Measurements from ENCODE around the gene PTPRD. TPM values are rescaled to one million over a fixed set of nuclear protein-coding genes. Genes with fewer than 3 reads are reported as not detected.

PTPRD gene
- total RNA-seq, 1 donor from 2014 or later: 30.8 TPM

- TF ChIP-seq CTCF (IDR thresholded peaks at IDR 0.05): no peak
- H3K4me1 ChIP-seq: no peaks in the 10 kb centered on the region
- H3K36me3 ChIP-seq: no peaks in the 10 kb centered on the region
- H3K27ac ChIP-seq: no peak overlapping the region
- no peak for DNase-seq
- no peaks in the 10 kb centered on the region for H3K9me3 ChIP-seq
- intact Hi-C loops (cut with DNase I): no loop called here
- no peak overlapping the region for H3K4me3 ChIP-seq
- no peak for ATAC-seq
- no peaks in the 10 kb centered on the region for H3K27me3 ChIP-seq
Measured at GRCh38 chr9:8332331-8332650, 2280.5 kb downstream of the PTPRD start.

- no peak overlapping the region for H3K27ac ChIP-seq
- intact Hi-C loops (cut with DNase I): no loop called here
- ATAC-seq (no peak), DNase-seq (no peak)
- H3K4me3 ChIP-seq: no peak overlapping the region
- no peaks in the 10 kb centered on the region for H3K4me1 ChIP-seq
- no peak for TF ChIP-seq CTCF (IDR thresholded peaks at IDR 0.05)
- H3K27me3 ChIP-seq: no peaks in the 10 kb centered on the region
- H3K36me3 ChIP-seq: no peaks in the 10 kb centered on the region
- H3K9me3 ChIP-seq: no peaks in the 10 kb centered on the region
Measured at GRCh38 chr9:8331507-8332330, 2281.1 kb downstream of the PTPRD start.

GRCh38 chr9:8329561-8330283 lies 2283.1 kb downstream of the PTPRD start:
- intact Hi-C loops (cut with DNase I): no loop called here
- Histone ChIP-seq H3K4me1 (no peaks in the 10 kb centered on the region), H3K9me3 (no peaks in the 10 kb centered on the region), H3K27ac (no peak overlapping the region), H3K27me3 (no peaks in the 10 kb centered on the region), H3K36me3 (no peaks in the 10 kb centered on the region), H3K4me3 (no peak overlapping the region)
- no peak for TF ChIP-seq CTCF (IDR thresholded peaks at IDR 0.05)
- ATAC-seq: no peak
- DNase-seq: no peak

- no peaks in the 10 kb centered on the region for H3K9me3 ChIP-seq
- H3K4me3 ChIP-seq: no peak overlapping the region
- ATAC-seq: no peak
- H3K36me3 ChIP-seq: no peaks in the 10 kb centered on the region
- no peak overlapping the region for H3K27ac ChIP-seq
- DNase-seq: no peak
- H3K27me3 ChIP-seq: no peaks in the 10 kb centered on the region
- no peak for TF ChIP-seq CTCF (IDR thresholded peaks at IDR 0.05)
- intact Hi-C loops (cut with DNase I): no loop called here
- H3K4me1 ChIP-seq: no peaks in the 10 kb centered on the region
Measured at GRCh38 chr9:8315211-8315610, 2297.6 kb downstream of the PTPRD start.

- intact Hi-C loops (cut with DNase I): no loop called here
- DNase-seq: no peak
- H3K4me3 ChIP-seq: no peak overlapping the region
- TF ChIP-seq CTCF (IDR thresholded peaks at IDR 0.05): no peak
- no peaks in the 10 kb centered on the region for H3K36me3 ChIP-seq
- no peak overlapping the region for H3K27ac ChIP-seq
- ATAC-seq: no peak
- no peaks in the 10 kb centered on the region for H3K9me3 ChIP-seq
- H3K27me3 ChIP-seq: no peaks in the 10 kb centered on the region
- no peaks in the 10 kb centered on the region for H3K4me1 ChIP-seq
Measured at GRCh38 chr9:8309258-8309657, 2303.5 kb downstream of the PTPRD start.
